CD14-positive monocyte (primary cell): ENCODE measurements around the gene NDUFS6. TPM values are rescaled to one million over a fixed set of nuclear protein-coding genes. Genes with fewer than 3 reads are reported as not detected.

ENCODE experiments used
- DNase-seq, 3 donors: peaks; one replicate each; pipeline ENCODE4 v3.0.0-alpha.2; 2011 to 2022
- H2AFZ ChIP-seq: 2 replicates; pipeline ENCODE4 v1.6.0; 2012; ENCODE audit warnings: mild to moderate bottlenecking, low read depth, low read length, inconsistent platforms; ENCODE audit not compliant: insufficient read depth, poor library complexity, severe bottlenecking
- H3K27ac ChIP-seq, 2 donors: 1 replicate in 1 of 2; 2 replicates in 1 of 2; pipeline ENCODE4 v1.5.1; 2012 to 2013; ENCODE audit warnings: low read length in 2 of 2, control low read depth in 1 of 2, inconsistent platforms in 1 of 2, low read depth in 1 of 2, mild to moderate bottlenecking in 1 of 2
- H3K27me3 ChIP-seq, 2 donors: one replicate each; pipeline versions ENCODE4 v1.6.0 to v1.6.1; 2011 to 2013; ENCODE audit warnings: low read length in 2 of 2; ENCODE audit not compliant: control insufficient read depth in 2 of 2, insufficient read depth in 2 of 2
- H3K36me3 ChIP-seq, 2 donors: replicated peaks in 1 of 2; 1 replicate in 1 of 2; 2 replicates in 1 of 2; pipeline versions ENCODE4 v1.5.1 to v1.6.1; 2012 to 2013; ENCODE audit warnings: low read length in 2 of 2, control low read depth in 1 of 2, inconsistent platforms in 1 of 2, mild to moderate bottlenecking in 1 of 2; ENCODE audit not compliant: insufficient read depth in 2 of 2, control insufficient read depth in 1 of 2
- H3K4me1 ChIP-seq, 2 donors: 1 replicate in 1 of 2; 2 replicates in 1 of 2; pipeline versions ENCODE4 v1.5.1 to v1.6.1; 2012 to 2013; ENCODE audit warnings: low read length in 2 of 2, control low read depth in 1 of 2, inconsistent platforms in 1 of 2, mild to moderate bottlenecking in 1 of 2, moderate library complexity in 1 of 2; ENCODE audit not compliant: insufficient read depth in 2 of 2, control insufficient read depth in 1 of 2
- H3K4me2 ChIP-seq: replicated peaks from 2 replicates; pipeline ENCODE3; 2012; ENCODE audit warnings: low read length, moderate library complexity, mild to moderate bottlenecking; ENCODE audit not compliant: poor library complexity, severe bottlenecking; ENCODE audit errors: extremely low read depth
- H3K4me3 ChIP-seq, 3 experiments: fragments of 200-600 bp in 1 of 3; sonication (generic) in 1 of 3; replicated peaks in 1 of 3; 1 replicate in 2 of 3; 2 replicates in 1 of 3; pipeline ENCODE4 v1.5.1; 2011 to 2013; ENCODE audit warnings: low read length in 3 of 3, mild to moderate bottlenecking in 3 of 3, control low read depth in 2 of 3, low read depth in 2 of 3, inconsistent platforms in 1 of 3, moderate library complexity in 1 of 3
- H3K79me2 ChIP-seq: 2 replicates; pipeline ENCODE4 v1.6.0; 2012; ENCODE audit warnings: mild to moderate bottlenecking, control low read depth, inconsistent platforms, low read length, moderate library complexity; ENCODE audit not compliant: insufficient read depth
- H3K9ac ChIP-seq: 2 replicates; pipeline ENCODE4 v1.6.0; 2017; ENCODE audit warnings: low read length, mild to moderate bottlenecking; ENCODE audit not compliant: insufficient read depth, poor library complexity, severe bottlenecking
- H3K9me3 ChIP-seq, 2 donors: replicated peaks in 1 of 2; 1 replicate in 1 of 2; 2 replicates in 1 of 2; pipeline versions ENCODE4 v1.5.1 to v1.6.1; 2012 to 2013; ENCODE audit warnings: low read length in 2 of 2, control low read depth in 1 of 2; ENCODE audit not compliant: control insufficient read depth in 1 of 2, insufficient read depth in 1 of 2
- H4K20me1 ChIP-seq: 2 replicates; pipeline ENCODE4 v1.6.0; 2012; ENCODE audit warnings: mild to moderate bottlenecking, low read length, control low read depth, moderate library complexity; ENCODE audit not compliant: insufficient read depth
- H3K27ac Mint-ChIP-seq, 7 donors: one replicate each; pipeline ENCODE4 v1.8.0; 2020; ENCODE audit warnings: mild to moderate bottlenecking in 7 of 7, mixed read lengths in 7 of 7, moderate library complexity in 6 of 7, inconsistent platforms in 2 of 7
- H3K27me3 Mint-ChIP-seq, 3 donors: one replicate each; pipeline ENCODE4 v1.8.0; 2021 to 2022; ENCODE audit warnings: low read depth in 3 of 3, mild to moderate bottlenecking in 3 of 3, mixed read lengths in 3 of 3, moderate library complexity in 3 of 3, inconsistent platforms in 1 of 3
- H3K36me3 Mint-ChIP-seq, 2 donors: one replicate each; pipeline ENCODE4 v1.8.0; 2020; ENCODE audit warnings: mixed read lengths in 2 of 2, inconsistent platforms in 1 of 2, mild to moderate bottlenecking in 1 of 2
- H3K4me1 Mint-ChIP-seq: one replicate; pipeline ENCODE4 v1.8.0; 2020; ENCODE audit warnings: mild to moderate bottlenecking, mixed read lengths
- H3K4me3 Mint-ChIP-seq, 2 donors: one replicate each; pipeline ENCODE4 v1.8.0; 2020; ENCODE audit warnings: mild to moderate bottlenecking in 2 of 2, mixed read lengths in 2 of 2, moderate library complexity in 1 of 2
- H3K9me3 Mint-ChIP-seq, 7 donors: one replicate each; pipeline ENCODE4 v1.8.0; 2020 to 2022; ENCODE audit warnings: mixed read lengths in 7 of 7, mild to moderate bottlenecking in 6 of 7, moderate library complexity in 6 of 7, inconsistent platforms in 2 of 7
- WGBS: methylation state at CpG from one replicate; pipeline ENCODE4 v1.1.5; 2013; ENCODE audit warnings: missing lambda C conversion rate; ENCODE audit not compliant: insufficient coverage; 5-methylcytosine and 5-hydroxymethylcytosine counted together
- intact Hi-C, 2 donors: fragments of 100-400 bp; cut with micrococcal nuclease; formaldehyde crosslinking; loops; one replicate each; pipeline versions ENCODE4 v1.15.0 to v1.15.1; 2023
- polyA minus RNA-seq: library from RNA; depleted of rRNA, polyadenylated mRNA; stranded (reverse); fragments of >200 nt; gene quantifications from 2 replicates; pipeline ENCODE4 v1.2.3, GENCODE V29; 2012
- polyA plus RNA-seq, 3 donors: library from polyadenylated mRNA; depleted of rRNA in 1 of 3; unstranded in 2 of 3; stranded (reverse) in 1 of 3; fragments of 300-500 nt in 2 of 3; fragments of >200 nt in 1 of 3; fragmentation: Illumina TruSeq in 2 of 3; gene quantifications; 1 replicate in 2 of 3; 2 replicates in 1 of 3; pipeline ENCODE4 v1.2.3, GENCODE V29; 2012 to 2021
- total RNA-seq, 12 experiments: library from RNA in 1 of 12; stranded (reverse) in 1 of 12; fragments of 120-200 nt in 1 of 12; gene quantifications; one replicate each; pipeline ENCODE4 v1.2.4 and lab custom pipeline; 2013 to 2026; ENCODE audit warnings: mixed read lengths in 6 of 12, inconsistent platforms in 1 of 12
- TF ChIP-seq, protein P1 (sequence below): fragments of 200-600 bp; IDR thresholded peaks from one replicate; pipeline ENCODE4 v1.8.0; 2022; ENCODE audit warnings: antibody characterized with exemption, mild to moderate bottlenecking

Gene NDUFS6
- 23.8 TPM for total RNA-seq (2013)
- polyA plus RNA-seq: 10 to 100 TPM; 20.5 to 62.3 (median 62.2) TPM
- polyA minus RNA-seq: 6.4 and 30.9 TPM in 2 replicates
- 2.7 to 17.4 (median 11.5) reads per million in 11 experiments for total RNA-seq (lab: John Stamatoyannopoulos, UW)

DNA sequence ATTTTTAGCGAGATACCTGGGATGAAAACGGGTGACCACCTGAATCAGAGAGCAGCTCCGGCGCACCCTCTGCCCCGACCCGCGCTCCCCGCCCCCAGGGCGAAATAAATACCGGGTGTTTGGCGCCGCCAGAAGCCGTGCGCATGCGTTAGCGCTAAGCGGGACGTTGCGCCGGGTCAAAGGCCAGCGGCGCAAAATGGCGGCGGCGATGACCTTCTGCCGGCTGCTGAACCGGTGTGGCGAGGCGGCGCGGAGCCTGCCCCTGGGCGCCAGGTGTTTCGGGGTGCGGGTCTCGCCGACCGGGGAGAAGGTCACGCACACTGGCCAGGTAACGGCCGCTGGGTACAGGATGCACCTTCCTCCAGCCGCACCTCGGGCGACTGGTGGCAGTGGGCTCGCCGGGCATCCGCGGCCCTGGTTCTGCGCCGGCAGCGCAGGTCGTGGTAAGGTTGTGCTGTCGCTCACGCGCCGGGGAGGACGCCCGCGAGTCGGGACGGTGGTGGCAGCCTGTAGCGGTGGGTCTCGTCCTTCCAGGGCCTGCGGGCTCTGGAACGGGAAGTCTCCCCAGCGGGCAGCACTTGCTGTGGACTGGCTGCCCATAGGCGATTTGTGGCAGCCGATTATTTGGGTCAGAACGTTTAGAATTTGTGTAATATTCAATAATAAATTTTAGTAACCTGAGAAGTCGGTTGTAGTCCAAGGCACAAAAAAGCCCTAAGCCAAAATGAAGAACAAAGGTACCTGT lies at the start of gene NDUFS6:
Gene NDUFS6 (plus strand): TSS at position 186 of the 745 bp plus-strand sequence. CDS start 11 bp downstream, at position 197.
- H2AFZ ChIP-seq: peak within 1 kb of the TSS; percentile 83
- H3K4me1 Mint-ChIP-seq: peaks cover 40% of the 10 kb centered on the region
- H3K4me2 ChIP-seq: peak within 1 kb of the TSS; percentile 82
- H3K27me3 Mint-ChIP-seq: no peaks in the 10 kb centered on the region
- peak within 1 kb of the TSS; percentile 95 to 100 for H3K4me3 Mint-ChIP-seq
- TF ChIP-seq, protein P1, sequence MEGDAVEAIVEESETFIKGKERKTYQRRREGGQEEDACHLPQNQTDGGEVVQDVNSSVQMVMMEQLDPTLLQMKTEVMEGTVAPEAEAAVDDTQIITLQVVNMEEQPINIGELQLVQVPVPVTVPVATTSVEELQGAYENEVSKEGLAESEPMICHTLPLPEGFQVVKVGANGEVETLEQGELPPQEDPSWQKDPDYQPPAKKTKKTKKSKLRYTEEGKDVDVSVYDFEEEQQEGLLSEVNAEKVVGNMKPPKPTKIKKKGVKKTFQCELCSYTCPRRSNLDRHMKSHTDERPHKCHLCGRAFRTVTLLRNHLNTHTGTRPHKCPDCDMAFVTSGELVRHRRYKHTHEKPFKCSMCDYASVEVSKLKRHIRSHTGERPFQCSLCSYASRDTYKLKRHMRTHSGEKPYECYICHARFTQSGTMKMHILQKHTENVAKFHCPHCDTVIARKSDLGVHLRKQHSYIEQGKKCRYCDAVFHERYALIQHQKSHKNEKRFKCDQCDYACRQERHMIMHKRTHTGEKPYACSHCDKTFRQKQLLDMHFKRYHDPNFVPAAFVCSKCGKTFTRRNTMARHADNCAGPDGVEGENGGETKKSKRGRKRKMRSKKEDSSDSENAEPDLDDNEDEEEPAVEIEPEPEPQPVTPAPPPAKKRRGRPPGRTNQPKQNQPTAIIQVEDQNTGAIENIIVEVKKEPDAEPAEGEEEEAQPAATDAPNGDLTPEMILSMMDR: no peak
- intact Hi-C loops: loop anchor here (10.0 kb wide), 2 partner anchors 907 to 917 kb away; partner anchors contain the start of genes BRD9 (in 1 of the 2) and TRIP13 (in 1 of the 2)
- peaks cover 49 to 61% of the 10 kb centered on the region in 2 donors for H3K36me3 ChIP-seq
- peaks cover 53 to 58% of the 10 kb centered on the region in 2 donors for H3K36me3 Mint-ChIP-seq
- no peaks in the 10 kb centered on the region for H3K9me3 ChIP-seq
- peaks cover 18 to 33% of the 10 kb centered on the region in 2 donors for H3K4me1 ChIP-seq
- DNase-seq: peak; percentile 72 to 75 (median 72)
- H3K27me3 ChIP-seq: no peaks in the 10 kb centered on the region
- no peaks in the 10 kb centered on the region for H3K9me3 Mint-ChIP-seq
- H3K27ac ChIP-seq: peak within 1 kb of the TSS; percentile 60 to 91
- peak within 1 kb of the TSS; percentile 90 for H3K9ac ChIP-seq
- H3K79me2 ChIP-seq: peaks cover 69% of the 10 kb centered on the region
- H3K4me3 ChIP-seq: peak within 1 kb of the TSS; percentile 61 to 90 (median 82)
- H4K20me1 ChIP-seq: peaks cover 22% of the 10 kb centered on the region
- H3K27ac Mint-ChIP-seq: peak within 1 kb of the TSS; percentile 95 to 98 (median 98)
- WGBS: under 1% methylated on average over 67 of the region's 69 CpGs

DNA sequence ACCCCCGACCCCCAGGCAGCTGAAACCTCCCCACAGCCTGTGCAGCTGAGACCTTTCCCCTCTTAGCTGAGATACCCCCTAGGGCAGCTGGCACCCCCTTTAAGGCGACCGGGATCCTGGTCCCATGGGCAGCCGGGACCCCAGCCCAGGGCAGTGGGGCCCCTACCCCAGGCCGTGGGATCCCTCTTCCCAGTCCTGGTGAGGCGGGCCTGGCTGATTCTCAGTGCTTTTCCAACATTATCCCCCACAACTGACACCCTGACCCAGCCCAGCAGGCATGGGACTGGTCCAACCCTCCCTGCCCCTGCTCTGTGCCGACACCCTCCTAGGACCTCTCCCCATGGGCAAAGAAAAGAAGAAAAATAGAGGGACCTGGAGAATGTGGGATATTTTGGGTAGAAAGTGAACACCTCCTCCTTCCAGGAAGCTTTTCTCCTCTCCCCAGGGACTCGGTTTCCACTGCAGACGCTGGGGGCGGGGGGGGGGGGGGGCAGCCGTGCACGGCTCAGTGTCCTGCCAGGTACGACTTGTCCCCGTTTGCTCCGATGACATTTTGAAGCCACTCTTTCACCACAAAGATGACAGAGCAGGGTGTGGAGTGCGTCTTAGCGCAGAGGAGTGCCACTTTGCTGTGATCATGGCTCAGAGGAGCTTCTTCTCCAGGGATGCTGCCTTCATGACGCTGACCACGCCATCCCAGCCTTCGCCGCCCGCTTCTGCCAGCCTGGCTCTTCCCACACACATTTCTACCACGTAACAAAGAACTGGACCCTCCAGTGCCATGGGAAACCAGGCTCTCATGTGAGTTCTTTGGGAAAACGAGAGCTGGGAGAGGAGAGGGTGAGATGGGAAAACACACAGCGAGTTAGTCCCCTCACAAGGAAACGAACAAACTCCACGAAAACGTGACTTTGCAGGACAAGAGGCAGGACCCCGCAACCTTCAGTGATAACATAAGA lies 49.1 kb upstream of the NDUFS6 start:
- H3K27me3 ChIP-seq: no peaks in the 10 kb centered on the region
- intact Hi-C loops: no loop called here
- no peak overlapping the region for H3K4me2 ChIP-seq
- H4K20me1 ChIP-seq: no peaks in the 10 kb centered on the region
- TF ChIP-seq, protein P1: no peak
- 82% methylated on average over 11 of the region's 29 CpGs for WGBS
- no peak overlapping the region for H3K4me3 ChIP-seq
- H2AFZ ChIP-seq: no peak overlapping the region
- Mint-ChIP-seq H3K4me1 (no peaks in the 10 kb centered on the region), H3K36me3 (no peaks in the 10 kb centered on the region), H3K4me3 (no peak overlapping the region), H3K27ac (no peak overlapping the region), H3K9me3 (peaks cover 0 to 2% (median 0%) of the 10 kb centered on the region in 7 donors), H3K27me3 (peaks cover 0 to 17% (median 8%) of the 10 kb centered on the region in 3 donors)
- H3K79me2 ChIP-seq: no peaks in the 10 kb centered on the region
- DNase-seq: peak in 1 of 3 donors; percentile 0
- H3K27ac ChIP-seq: no peak overlapping the region
- no peak overlapping the region for H3K9ac ChIP-seq
- no peaks in the 10 kb centered on the region for H3K36me3 ChIP-seq
- H3K4me1 ChIP-seq: no peaks in the 10 kb centered on the region
- no peaks in the 10 kb centered on the region for H3K9me3 ChIP-seq
